NCI-H524 treated with DMSO at 0.1 percent for 48 hours (cell line): ENCODE measurements around the gene UBE2Q2.
"Not testable (repeated sequence)": the region's sequence is repeated elsewhere in the genome, so short reads cannot be mapped to it uniquely, and the experiment has no call there.

Experiments used
- DNase-seq: peaks from one replicate; lab custom pipeline; 2025; lab: John Stamatoyannopoulos, UW

UBE2Q2 gene

GRCh38 chr15:75842722-75843677, at the start of gene UBE2Q2:
UBE2Q2 (plus strand) TSS chr15:75843447; CDS start chr15:75843667, 220 bp downstream.
- DNase-seq = peak; percentile 51

DNA sequence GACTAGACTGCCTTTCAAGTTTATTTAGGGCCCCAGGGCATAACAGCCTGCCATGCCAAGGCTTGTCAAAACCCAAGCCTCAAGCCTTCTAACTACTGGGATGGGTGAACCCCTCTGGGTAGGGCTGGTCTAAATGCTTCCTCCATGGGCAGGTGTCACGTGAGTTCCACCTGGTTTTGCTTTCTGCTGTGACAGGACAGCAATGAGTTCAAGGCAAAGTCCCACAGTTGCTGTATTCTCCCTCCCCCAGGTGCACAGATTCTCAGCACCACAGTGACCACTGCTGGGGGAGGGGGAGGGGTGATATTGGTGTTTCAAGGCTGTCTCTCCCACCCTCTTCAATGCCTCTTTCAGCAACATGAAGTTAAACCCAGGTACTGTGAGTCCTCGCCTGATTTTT, 46.9 kb upstream of the UBE2Q2 start:
- DNase-seq = no peak

GRCh38 chr15:75797146-75797545, 46.1 kb upstream of the UBE2Q2 start:
- DNase-seq = not testable (repeated sequence)

DNA sequence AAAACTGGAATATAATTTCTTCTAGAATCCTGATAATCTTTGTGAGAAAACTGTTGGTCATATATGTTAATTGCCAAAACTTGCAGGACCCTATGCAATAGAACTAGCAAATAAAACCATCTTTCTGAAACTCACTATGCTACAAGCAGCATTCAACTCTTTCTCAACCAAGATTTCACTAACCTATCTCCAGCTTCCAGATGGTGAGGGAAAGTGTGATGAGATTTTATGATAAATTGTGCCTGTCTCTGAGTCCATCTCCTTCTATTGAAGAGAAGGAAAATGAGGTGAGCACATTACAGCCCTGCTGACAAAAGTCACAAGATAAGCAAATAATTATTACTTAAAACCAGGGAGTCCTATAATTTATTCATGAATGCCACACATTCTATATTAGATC, 44.1 kb upstream of the UBE2Q2 start:
- no peak for DNase-seq

GRCh38 chr15:75800409-75800808, 42.8 kb upstream of the UBE2Q2 start:
- DNase-seq = not testable (repeated sequence)

DNA sequence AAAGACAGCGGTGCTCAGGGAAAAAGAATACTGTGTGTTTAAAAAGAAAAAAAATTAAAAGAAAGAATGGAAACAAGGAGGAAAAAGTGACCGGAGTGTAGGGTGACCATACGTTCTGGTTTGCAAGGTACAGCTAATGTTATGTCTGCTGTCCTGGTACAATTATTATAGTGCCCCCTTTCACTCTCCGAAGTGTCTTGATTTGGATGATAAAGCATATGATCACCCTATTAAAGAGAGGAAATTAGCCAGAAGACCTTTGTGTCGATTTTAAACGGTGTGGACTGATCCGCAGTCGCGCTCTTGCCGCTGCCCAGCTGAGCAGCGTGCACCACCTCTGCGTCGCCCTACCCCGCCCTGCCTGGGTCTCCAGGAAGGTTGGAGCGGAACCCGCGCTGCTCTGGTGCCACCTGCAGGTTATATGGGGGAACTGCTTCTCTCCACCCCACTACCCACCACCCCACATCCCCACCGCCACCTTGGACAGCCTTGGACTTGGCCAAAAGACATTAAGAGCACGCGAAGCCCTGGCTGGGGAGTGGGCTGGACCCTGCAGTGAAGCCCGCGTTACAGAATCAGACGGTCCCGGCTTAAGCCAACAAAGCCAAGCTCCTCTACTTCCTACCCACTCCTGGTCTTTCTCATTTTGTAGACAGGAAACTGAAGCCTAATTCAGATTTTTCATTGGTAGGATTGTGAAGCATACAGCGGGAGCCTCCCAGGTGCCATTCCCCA, 41.2 kb upstream of the UBE2Q2 start:
- DNase-seq = no peak

GRCh38 chr15:75807486-75807885, 35.8 kb upstream of the UBE2Q2 start:
- DNase-seq = not testable (repeated sequence)

DNA sequence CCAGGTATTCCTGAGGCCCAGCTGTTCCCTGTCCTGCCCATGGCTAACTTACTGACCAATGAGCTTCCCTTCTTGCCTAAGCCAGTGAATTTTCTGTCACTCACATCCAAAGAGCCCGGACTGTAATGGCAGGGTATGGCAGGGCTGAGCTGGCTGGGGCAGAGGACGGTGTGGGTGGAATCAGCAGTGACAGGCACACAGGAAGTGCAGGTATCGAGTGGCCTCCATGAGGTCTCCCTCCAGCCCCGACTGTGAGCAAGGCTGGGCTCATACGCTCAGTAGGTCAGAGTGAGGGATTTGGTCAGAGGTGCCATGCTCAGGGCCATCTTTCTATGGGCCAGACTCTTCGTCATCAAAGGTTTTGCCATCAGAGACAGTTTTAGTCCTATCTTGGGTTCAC, 35.2 kb upstream of the UBE2Q2 start:
- DNase-seq = not testable (repeated sequence)

GRCh38 chr15:75808563-75808962, 34.7 kb upstream of the UBE2Q2 start:
- no peak for DNase-seq

- no peak for DNase-seq
Measured at GRCh38 chr15:75809986-75810750, 33.1 kb upstream of the UBE2Q2 start.

- DNase-seq = no peak
Measured at GRCh38 chr15:75810874-75811498, 32.3 kb upstream of the UBE2Q2 start.

GRCh38 chr15:75811626-75812025, 31.6 kb upstream of the UBE2Q2 start:
- no peak for DNase-seq

DNA sequence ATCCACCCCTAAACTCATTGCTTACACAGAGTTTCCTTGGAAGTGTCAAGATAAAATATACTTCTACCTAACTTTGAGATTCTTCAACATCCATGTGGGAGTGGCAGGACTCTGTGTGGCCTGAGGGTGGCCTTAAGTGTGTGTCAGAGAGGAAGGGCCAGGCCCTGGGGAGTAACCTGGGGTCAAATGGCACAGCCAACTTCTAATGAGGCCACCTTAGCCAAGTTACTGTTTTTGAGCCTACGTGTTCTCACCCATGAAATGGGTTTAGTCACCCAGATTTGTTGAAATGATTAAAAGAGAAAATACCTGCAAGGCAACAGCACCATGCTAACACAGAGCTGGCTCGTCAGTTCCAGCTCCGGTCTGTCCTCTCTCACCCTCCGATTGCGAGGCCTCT, 28.5 kb upstream of the UBE2Q2 start:
- DNase-seq = no peak

DNA sequence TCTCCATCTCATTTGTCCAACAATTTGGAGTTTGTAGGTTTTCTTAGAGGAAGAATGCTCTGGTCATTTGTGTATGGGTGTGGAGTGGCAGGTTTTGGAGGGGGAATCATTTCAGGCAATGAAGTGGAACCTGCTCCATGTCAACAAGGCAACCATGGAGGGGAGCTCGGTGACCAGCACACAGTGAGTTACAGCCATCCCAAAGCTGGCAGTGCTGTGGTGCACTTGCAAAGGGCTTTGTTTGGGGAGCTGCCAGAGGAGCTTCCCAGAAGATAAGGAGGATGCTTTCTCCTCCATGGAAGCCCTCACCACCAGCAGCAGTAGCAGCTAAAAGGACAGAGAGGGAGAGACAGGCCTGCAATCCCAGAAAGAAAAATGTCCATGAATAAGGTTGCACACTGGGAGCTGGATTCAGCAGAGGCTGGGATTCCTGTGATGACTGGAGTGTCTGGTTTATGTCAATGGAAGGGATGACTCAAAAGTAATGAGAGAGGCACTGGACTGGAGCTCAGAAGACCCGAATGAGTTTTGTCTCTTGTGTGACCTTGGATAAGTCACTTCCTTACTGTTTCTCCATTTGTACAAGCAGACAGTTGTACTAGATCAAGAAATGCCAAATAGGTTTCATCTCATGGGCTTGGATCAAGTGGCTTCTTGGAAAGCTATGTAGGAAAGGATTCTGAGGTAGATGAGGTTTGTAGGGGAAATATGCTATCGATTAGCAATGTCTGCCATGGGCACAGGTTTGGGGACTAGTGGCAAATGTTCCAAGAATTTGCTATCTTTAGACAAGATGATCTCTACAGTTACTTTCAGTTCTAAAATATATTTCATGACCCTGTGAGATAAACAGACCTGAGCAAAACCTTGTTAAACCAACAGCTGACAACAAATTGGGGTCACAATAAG, 27.2 kb upstream of the UBE2Q2 start:
- DNase-seq = no peak

DNA sequence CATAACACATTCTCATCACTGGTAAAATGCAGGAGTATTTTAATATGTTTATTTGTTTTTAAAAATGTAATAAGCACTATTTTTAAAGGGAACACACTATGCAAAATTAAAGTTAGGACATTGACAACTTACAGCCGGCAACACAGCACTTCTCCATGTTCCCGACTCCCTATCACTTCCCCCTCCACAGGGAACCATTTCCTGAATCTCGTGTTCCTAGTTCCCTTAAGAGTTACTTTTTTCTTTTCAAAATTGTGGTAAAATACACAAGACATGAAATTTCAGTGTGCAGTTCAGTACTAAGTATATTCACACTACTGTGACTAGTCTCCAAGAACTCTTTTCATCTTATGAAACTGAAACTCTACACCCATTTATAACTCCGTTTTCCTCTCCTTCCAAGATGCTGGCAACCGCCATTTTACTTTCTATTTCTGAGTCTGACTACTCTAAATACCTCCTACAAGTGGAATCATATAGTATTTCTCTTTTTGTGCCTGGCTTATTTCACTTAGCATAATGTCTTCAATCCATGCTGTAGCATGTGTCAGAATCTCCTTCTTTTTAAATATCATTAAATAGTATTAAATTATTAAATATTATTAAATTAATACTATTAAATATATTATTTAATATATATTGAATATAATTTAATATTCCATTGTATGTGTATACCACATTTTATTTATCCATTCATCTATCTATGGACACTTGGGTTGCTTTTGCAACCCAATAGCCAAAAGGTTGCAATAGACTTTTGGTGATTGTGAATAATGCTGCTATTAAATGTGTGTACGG, 25.9 kb upstream of the UBE2Q2 start:
- no peak for DNase-seq

DNA sequence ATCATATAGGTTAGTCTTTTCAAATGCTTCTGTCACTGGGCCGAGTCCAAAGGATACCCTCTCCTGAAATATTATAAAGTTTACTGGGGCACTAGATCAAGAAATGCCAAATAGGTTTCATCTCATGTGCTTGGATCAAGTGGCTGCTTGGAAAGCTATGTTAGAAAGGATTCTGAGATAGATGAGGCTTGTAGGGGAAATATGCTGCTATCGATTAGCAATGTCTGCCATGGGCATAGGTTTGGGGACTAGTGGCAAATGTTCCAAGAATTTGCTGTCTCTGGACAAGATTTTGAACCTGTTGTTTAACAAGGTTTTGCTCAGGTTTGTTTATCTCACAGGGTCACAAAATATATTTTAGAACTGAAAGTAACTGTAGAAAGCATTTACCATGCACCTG, 23.0 kb upstream of the UBE2Q2 start:
- no peak for DNase-seq

DNA sequence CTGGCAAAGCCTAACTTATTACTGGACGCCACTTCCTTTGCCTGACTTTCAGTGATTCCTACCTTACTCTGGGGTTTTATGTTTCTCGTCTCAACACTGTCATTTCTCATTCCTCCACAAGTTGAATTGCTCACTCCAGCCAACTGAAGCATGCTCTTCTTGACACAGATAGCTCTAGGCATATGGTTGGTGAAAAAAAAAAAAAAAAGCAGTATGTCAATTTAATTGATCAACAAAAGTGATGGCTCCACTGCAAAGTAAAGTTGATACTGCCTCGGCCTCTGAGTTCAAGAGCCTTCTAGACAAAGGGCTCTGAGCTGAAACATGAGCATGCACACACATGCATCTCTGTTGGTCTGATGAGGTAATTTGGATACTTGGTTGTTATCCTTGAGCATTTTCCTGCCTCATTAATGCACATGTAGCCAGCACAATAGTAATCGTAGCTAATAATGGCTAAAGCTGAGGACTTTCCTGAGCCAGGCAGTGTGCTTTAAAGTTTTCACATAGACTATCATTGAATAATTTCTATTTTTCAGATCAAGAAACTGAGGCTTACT, 21.4 kb upstream of the UBE2Q2 start:
- no peak for DNase-seq

DNA sequence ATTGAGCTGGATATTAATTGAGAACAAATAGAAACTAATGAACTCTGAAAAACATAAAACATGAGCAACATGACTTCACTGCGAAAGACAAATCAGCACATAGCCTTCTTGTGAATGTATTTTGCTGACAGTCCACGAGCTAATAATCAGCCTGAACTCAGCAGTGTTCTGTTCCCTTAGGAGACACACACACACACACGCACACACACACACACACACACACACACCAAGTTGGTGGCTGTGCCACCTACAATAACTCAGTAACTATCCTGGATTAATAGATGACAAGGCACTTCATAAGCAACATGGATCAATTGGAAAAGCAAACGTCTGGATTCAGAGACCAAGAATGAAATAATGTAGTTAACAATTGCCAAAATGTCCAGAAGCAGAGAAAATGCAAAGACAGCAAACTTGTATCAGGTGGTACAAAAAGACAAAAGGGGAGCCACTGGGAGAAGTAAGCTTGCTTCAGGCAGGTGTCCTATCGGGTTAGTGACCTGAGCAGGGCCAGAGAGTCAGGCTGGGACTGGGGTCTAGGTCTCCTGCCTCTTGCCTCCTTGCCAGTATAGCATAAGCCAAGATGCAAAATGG, 20.5 kb upstream of the UBE2Q2 start:
- DNase-seq = no peak
